ENCODE measurements around the gene TOM1L2. TPM values are rescaled to one million over a fixed set of nuclear protein-coding genes. Genes with fewer than 3 reads are reported as not detected.

Gene TOM1L2
- total RNA-seq, 1 experiment from 2014 or later, result 45.2 TPM

GRCh38 chr17:17830740-17831207 is 141.4 kb downstream of the TOM1L2 start:
- in situ Hi-C loops (cut with HindIII; ENCODE audit: low pct_unique_long_range_greater_than_20kb, low sequenced_read_pairs) (no loop called here), intact Hi-C loops (cut with micrococcal nuclease; ENCODE audit: unreplicated experiment) (no loop called here)
- POLR2A ChIA-PET, result no interaction called here
- Histone ChIP-seq H3K4me3 (ENCODE audit: low read depth in 2 of 2, low read length in 2 of 2) (no peak overlapping the region), H3K9me3 (ENCODE audit: control insufficient read depth, insufficient read depth, low read depth, low read length) (no peaks in the 10 kb centered on the region), H3K4me1 (ENCODE audit: control insufficient read depth, insufficient read depth, low read length) (peaks cover 53% of the 10 kb centered on the region), H3K27ac (ENCODE audit: low read length) (no peak overlapping the region), H3K36me3 (ENCODE audit: control insufficient read depth, insufficient read depth, low read length) (0 out of 2 replicates have a peak, but pooled peaks cover 2% of the 10 kb centered on the region), H3K27me3 (ENCODE audit: control insufficient read depth, insufficient read depth, low read length) (no peaks in the 10 kb centered on the region)
- ATAC-seq (no peak), DNase-seq (ENCODE audit: low read depth, low spot score) (no peak)
- TF ChIP-seq POLR2AphosphoS5 (IDR thresholded peaks at IDR 0.05; ENCODE audit: low read depth, low read length) (no peak), CTCF (IDR thresholded peaks at IDR 0.05) (no peak), SIN3A (IDR thresholded peaks at IDR 0.05; ENCODE audit: borderline replicate concordance, insufficient read depth, low read depth, low read length) (no peak), REST (IDR thresholded peaks at IDR 0.05; ENCODE audit: insufficient read depth in 1 of 2, low read depth in 2 of 2, low read length in 1 of 2) (no peak), TCF7L2 (IDR thresholded peaks at IDR 0.05; ENCODE audit: low read depth, low read length) (no peak)
- BruUV-seq (replicated peaks), result no TSS peak
- CTCF ChIA-PET, result no interaction called here

GRCh38 chr17:17830269-17830567 is 142.0 kb downstream of the TOM1L2 start:
- no peak overlapping the region for H3K4me3 ChIP-seq (ENCODE audit: low read depth in 2 of 2, low read length in 2 of 2)
- in situ Hi-C loops (cut with HindIII; ENCODE audit: low pct_unique_long_range_greater_than_20kb, low sequenced_read_pairs) (no loop called here), intact Hi-C loops (cut with micrococcal nuclease; ENCODE audit: unreplicated experiment) (no loop called here)
- DNase-seq (ENCODE audit: low read depth, low spot score), result no peak
- ATAC-seq, result no peak
- no TSS peak for BruUV-seq (replicated peaks)
- CTCF ChIA-PET, result no interaction called here
- no peaks in the 10 kb centered on the region for H3K27me3 ChIP-seq (ENCODE audit: control insufficient read depth, insufficient read depth, low read length)
- POLR2A ChIA-PET, result interaction anchor here (0.7 kb wide), 1 partner anchor 27 kb away, joined by 3 read pairs; no protein-coding TSS in a partner anchor
- no peaks in the 10 kb centered on the region for H3K9me3 ChIP-seq (ENCODE audit: control insufficient read depth, insufficient read depth, low read depth, low read length)
- H3K27ac ChIP-seq (ENCODE audit: low read length), result no peak overlapping the region
- TF ChIP-seq REST (IDR thresholded peaks at IDR 0.05; ENCODE audit: insufficient read depth in 1 of 2, low read depth in 2 of 2, low read length in 1 of 2) (no peak), TCF7L2 (IDR thresholded peaks at IDR 0.05; ENCODE audit: low read depth, low read length) (no peak), CTCF (IDR thresholded peaks at IDR 0.05) (no peak), POLR2AphosphoS5 (IDR thresholded peaks at IDR 0.05; ENCODE audit: low read depth, low read length) (no peak), SIN3A (IDR thresholded peaks at IDR 0.05; ENCODE audit: borderline replicate concordance, insufficient read depth, low read depth, low read length) (no peak)
- 0 out of 2 replicates have a peak, but pooled peaks cover 2% of the 10 kb centered on the region for H3K36me3 ChIP-seq (ENCODE audit: control insufficient read depth, insufficient read depth, low read length)
- peaks cover 52% of the 10 kb centered on the region for H3K4me1 ChIP-seq (ENCODE audit: control insufficient read depth, insufficient read depth, low read length)

Measured in Panc1 (cell line).